ENCODE results near the gene INO80B.

DNA sequence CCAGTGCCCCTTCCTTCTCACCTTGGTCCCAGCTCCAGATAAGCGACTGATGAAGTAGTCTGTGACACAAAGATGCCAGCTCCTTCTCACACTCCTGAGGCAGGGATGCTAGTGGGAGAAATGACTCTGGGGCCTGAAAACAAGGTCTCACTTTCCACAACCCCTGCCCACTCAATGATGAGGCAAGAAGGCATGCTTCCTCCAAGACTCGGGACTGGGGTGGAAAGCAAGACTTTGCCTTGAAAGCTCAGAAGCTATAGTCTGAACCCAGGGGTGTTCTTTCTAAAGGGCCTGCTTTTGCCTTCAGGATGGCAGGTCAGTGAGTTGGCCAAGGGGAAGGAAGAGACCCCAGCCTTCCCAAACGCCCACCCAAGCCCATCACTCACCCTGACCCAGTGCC is 26.5 kb downstream of the INO80B start:
- TF ChIP-seq, protein P1, sequence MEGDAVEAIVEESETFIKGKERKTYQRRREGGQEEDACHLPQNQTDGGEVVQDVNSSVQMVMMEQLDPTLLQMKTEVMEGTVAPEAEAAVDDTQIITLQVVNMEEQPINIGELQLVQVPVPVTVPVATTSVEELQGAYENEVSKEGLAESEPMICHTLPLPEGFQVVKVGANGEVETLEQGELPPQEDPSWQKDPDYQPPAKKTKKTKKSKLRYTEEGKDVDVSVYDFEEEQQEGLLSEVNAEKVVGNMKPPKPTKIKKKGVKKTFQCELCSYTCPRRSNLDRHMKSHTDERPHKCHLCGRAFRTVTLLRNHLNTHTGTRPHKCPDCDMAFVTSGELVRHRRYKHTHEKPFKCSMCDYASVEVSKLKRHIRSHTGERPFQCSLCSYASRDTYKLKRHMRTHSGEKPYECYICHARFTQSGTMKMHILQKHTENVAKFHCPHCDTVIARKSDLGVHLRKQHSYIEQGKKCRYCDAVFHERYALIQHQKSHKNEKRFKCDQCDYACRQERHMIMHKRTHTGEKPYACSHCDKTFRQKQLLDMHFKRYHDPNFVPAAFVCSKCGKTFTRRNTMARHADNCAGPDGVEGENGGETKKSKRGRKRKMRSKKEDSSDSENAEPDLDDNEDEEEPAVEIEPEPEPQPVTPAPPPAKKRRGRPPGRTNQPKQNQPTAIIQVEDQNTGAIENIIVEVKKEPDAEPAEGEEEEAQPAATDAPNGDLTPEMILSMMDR (IDR thresholded peaks at IDR 0.05): no peak
- TF ChIP-seq GABPA (IDR thresholded peaks at IDR 0.05; ENCODE audit: low read depth) (no peak), POLR2AphosphoS5 (IDR thresholded peaks at IDR 0.05; ENCODE audit: low read depth, low read length) (no peak), FOXJ3 (CRISPR knock-in tag; IDR thresholded peaks at IDR 0.05) (no peak), YY1 (IDR thresholded peaks at IDR 0.05; ENCODE audit: low read depth) (no peak), EP300 (IDR thresholded peaks at IDR 0.05; ENCODE audit: borderline replicate concordance in 1 of 2, low read depth in 1 of 2, low read length in 1 of 2) (no peak), RCOR1 (IDR thresholded peaks at IDR 0.05; ENCODE audit: low read length) (no peak)
- TF ChIP-seq, protein P2, sequence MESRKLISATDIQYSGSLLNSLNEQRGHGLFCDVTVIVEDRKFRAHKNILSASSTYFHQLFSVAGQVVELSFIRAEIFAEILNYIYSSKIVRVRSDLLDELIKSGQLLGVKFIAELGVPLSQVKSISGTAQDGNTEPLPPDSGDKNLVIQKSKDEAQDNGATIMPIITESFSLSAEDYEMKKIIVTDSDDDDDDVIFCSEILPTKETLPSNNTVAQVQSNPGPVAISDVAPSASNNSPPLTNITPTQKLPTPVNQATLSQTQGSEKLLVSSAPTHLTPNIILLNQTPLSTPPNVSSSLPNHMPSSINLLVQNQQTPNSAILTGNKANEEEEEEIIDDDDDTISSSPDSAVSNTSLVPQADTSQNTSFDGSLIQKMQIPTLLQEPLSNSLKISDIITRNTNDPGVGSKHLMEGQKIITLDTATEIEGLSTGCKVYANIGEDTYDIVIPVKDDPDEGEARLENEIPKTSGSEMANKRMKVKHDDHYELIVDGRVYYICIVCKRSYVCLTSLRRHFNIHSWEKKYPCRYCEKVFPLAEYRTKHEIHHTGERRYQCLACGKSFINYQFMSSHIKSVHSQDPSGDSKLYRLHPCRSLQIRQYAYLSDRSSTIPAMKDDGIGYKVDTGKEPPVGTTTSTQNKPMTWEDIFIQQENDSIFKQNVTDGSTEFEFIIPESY (IDR thresholded peaks at IDR 0.05; ENCODE audit: borderline replicate concordance, low read depth): no peak
- TF ChIP-seq, protein P3, sequence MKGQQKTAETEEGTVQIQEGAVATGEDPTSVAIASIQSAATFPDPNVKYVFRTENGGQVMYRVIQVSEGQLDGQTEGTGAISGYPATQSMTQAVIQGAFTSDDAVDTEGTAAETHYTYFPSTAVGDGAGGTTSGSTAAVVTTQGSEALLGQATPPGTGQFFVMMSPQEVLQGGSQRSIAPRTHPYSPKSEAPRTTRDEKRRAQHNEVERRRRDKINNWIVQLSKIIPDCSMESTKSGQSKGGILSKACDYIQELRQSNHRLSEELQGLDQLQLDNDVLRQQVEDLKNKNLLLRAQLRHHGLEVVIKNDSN (IDR thresholded peaks at IDR 0.05; ENCODE audit: borderline replicate concordance, low read depth): no peak
